CD4-positive, alpha-beta T cell treated with Interleukin-4 for 1 hour (primary cell): ENCODE results near the gene RAMAC.
"Not testable (repeated sequence)": the region's sequence is repeated elsewhere in the genome, so short reads cannot be mapped to it uniquely, and the experiment has no call there.

Experiments used
- DNase-seq, 2 donors: peaks; one replicate each; pipeline ENCODE4 v3.0.0-alpha.2; 2020 to 2022

The RAMAC gene

DNA sequence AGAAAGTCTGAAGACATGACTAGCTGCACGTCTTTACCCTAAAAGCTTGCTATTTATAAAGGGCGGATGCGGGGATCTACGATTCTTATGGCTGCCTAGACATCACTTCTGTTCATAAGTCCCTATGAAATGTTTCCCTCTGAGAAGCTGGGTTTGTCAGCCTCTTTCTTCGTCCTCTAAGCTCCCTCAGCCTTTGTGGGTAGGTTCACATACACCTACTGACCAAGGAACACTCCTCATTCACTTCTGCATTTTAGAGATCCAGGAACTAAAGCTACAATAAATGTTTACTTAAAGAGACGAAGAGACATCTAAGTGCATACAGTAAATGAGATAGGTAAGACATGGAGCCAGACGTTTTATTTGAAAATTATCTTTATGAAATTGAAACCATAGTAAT lies 16.7 kb upstream of the RAMAC start:
- no peak for DNase-seq

DNA sequence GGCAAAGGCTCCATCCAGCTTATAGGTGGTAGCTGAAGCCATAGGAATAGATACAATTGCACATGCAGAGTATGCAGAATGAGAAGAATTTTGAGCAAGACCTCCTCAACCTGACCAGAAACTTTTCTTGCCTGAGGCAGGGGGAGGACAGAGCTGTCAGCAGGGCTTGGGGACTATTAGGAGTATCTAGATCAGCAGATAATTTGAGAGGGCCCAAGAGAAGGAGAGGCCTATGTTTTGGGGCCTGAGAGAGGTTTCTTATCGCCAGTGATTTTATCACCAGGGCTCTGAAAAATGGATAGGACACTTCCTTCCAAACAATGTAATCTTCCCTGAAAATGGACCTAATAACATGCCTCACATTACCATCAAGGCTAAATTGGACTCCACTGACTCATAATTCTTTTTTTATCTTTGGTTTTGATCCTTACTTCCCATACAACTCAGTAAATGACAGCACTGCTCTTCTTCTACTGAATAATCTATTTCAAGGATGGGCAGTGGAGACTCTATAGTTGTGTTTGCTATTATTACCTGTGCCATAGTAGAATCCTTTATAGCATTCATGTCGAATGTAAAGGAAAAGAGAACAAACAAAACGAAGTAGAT lies 15.8 kb upstream of the RAMAC start:
- DNase-seq = no peak

DNA sequence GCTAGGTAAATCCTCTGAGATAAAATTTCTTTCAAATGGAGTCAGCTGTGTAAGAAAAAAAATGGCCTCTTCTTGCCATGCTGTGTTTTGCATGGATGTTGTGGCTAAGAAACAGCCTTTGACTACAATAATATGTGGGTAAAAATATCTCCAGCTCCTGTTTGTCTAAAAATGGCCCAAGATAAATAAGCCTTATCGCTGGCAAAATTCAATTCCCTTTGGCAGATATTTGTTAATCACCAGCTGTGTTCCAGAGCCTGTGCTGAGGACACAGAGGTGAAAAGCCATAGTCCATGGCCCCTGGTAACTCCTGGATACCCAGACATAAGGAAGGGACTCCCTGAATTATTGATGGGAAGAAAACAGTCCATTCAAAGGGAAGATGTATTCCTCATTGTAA lies 15.3 kb upstream of the RAMAC start:
- no peak for DNase-seq

DNA sequence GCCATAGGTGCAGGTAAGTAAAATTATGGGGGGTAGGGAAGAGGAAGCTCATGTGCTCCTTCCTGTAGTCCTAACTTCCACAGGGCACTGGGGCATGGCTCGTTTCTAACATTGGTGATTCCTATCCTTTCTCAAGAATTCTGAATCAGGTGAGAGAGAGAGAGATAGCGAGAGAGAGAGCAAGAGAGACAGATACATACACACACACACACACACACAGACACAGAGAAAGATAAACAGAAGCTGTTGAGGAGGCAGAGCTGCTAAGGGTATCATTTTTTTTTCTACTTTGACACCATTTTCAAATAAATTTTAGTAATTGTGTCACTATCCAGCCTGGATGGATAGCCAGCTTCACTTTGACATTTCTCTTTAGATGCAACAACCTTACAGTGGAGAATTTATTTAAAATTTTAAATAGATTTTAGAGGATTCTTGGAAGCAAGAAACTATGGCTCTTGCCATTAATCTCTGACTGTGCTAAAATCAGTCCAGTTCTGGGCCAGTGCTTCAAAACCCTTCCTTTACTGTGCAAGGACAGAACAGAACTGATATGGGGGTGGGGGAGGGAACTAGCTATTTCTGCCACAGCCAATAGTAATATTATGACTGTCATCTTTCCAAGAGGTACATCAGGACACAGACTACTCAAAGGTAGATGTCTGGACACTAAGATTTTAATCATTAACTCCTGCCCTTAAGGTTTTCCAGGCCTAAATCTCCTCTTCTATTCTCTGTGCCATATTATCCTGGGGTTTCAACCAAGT lies 14.6 kb upstream of the RAMAC start:
- no peak for DNase-seq

DNA sequence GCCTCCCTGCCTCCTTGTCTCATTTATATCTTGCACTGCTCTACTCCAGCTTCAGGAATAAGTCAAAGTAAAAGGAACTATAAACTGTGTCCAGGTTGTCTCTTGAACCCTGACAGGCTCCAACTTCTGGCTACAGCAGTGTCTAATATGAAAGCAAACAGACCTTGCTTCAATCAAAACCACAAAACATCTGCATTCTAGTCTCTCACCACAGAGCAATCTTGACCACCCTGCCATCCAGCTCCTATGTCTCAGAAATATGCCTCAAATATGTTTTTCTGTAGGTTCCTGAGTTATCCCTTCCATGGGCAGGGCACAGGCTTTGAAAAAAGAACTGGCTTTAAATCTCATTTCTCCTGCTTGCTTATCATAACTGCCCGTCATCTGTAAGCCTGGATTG lies 13.0 kb upstream of the RAMAC start:
- no peak for DNase-seq

DNA sequence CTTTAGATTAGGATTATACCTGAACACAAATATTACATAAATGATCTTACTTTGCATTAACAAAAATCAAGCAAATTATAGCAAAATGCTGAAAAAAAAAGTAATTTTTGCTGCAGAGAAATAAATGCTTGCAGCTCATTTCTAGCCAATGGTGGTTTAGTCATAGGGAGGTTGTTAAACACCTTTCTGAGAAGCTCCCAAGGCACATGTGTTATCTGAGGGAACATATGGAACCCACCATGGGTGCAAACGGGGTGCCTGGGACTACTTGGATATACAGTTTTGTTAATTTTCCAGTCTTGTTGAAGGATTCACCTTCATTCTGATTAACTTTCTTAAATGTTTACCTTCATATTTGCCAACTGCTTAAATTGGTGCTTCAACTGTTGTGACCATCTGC lies 8.9 kb upstream of the RAMAC start:
- no peak for DNase-seq

DNA sequence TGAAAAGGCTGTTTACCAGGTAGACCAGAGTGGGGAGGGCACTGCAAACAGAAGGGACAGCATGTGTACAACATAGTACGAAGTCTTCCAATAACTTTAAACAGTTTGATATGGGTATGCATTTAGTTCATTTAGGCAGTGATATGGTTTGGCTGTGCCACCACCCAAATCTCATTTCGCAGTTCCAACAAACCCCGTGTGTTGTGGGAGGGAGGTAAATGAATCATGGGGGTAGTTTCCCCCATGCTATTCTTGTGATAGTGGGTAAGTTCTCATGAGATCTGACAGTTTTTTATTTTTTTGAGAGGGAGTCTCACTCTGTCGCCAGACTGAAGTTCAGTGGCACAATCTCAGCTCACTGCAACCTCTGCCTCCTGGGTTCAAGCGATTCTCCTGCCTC lies 7.6 kb upstream of the RAMAC start:
- no peak for DNase-seq

DNA sequence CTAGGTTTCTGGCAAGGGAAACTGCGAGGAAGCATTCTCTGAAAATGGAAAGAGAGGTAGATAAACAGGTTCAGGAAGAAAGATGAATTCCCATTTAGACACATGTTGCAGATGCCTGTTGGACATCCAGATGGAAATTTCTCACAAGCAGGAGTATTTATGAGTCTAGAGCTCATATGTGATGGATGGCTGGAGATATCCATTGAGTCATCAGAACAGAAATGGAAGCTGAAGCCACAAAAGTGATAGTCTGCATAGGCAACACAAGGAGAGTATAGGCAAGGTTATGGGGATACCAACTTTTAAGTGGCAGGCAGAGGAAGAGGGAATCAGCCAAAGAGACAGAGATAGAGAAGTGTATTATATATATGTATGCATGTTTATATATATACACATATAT lies 6.3 kb upstream of the RAMAC start:
- DNase-seq = no peak

DNA sequence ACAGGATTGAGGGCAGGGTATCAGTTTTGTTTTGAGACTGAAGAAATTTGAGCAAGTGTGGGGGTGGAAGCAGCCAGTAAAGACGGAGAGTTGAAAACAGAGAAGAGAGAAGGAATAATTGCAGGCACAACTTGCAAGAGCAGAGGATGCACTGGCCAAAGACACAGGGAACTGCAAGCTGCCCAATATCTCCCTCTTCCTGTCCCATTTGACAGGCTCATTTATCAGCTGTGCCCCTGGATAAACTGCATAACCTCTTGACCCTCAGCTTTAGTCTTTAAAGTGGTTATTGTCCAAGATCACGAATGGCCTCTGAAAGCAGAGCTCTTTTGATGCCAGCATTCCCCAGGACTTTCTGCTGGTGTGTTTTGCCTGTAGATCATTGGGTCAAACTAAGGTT lies 5.0 kb upstream of the RAMAC start:
- DNase-seq = no peak

DNA sequence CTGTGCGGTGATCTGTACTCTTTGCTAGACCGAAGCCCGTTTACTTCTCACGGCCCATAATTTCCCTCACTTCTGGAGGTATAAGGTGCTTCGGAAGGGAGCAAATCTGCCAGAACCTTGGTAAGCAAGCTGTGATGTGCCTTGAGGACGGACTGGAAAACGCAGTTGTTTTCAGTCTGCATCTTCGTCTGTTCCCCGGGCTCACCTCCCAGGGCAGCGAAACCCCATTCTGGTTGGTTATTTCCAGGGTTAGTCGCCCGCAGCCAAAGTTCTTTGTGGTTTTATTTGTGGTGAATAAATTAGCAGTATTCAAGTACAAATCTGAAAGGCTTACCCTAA lies 401 bp downstream of the RAMAC start:
- DNase-seq = peak in 1 of 2 donors; percentile 14

DNA sequence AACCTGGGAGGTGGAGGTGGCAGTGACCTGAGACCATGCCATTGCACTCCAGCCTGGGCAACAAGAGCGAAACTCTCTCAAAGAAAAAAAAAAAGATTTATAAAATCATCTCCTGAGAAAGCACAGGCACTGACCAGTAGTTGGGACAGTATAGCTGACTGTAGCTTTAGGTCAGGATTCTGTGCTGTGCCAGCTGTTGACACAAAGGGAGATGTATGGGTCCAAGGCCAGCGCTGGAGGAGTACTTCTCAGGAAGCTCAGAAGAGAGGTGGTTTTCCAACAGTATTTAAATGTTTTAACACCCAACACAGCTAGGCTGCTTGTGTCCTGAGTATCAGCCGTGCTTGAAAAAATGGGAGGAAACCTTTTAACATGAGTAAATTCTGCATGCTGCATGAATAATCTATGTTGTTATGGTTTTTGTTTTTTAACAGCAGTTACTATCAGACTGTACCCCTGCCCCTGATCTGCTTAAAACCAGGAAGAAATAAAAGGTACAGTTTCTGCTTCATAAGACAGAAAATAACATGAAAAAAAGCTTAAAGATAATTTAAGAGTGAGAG lies 6.5 kb downstream of the RAMAC start:
- DNase-seq = no peak

DNA sequence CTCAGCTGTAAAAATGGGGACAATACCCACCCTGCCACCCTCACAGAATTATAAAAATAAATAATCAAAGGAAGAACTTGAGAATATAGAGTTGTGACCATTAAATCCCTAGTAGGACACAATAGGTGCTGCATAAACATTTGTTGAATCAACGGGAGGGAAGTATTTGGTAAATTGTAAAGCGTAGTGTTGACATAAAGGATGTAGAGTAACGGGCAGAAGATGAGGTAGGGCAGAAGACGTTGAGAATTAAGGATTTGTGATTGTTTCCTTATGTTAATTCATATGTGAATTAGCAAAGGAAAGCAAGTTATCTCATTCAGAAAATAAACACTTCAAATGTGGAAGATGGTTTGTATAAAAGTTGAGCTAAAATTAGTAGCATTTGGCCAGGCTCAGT lies 7.1 kb downstream of the RAMAC start:
- DNase-seq = no peak

DNA sequence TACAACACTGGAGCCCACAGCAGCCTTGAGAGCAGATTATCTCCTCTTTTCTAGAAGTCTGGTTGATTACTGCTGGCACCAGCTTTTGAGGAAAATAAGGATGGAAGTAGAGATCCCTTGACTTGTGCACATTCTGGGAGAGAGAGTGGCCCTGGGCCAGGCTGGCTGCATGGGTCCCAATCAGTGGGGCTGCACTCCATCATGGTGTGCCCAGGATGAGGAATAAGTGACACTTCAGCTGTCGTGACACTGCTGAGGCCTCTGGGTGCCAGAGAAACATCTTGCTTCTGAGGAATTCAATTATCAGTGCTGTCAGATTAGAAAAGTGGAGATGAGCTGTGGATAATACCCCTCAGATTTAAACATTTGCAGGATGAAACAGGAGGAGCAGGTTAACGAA lies 9.1 kb downstream of the RAMAC start:
- no peak for DNase-seq

DNA sequence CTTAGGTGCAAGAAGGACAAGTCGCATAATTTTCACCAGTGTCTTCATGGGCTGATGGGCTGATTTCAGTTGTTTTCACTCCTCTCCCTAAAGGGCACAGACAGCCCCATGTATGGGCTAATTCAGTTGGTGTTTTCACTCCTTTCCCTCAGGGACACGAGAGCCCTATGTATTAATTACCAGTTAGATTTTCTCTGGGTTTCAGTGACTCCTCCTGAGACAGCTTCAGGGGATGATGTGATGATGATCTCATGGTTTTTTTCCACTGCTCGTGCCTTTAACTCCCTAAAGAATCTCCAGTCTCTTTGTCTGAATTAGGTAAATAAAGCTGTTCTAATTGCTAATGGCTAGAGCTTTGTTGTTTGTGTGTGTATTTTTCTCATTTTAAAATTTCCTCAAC lies 9.9 kb downstream of the RAMAC start:
- DNase-seq = no peak

DNA sequence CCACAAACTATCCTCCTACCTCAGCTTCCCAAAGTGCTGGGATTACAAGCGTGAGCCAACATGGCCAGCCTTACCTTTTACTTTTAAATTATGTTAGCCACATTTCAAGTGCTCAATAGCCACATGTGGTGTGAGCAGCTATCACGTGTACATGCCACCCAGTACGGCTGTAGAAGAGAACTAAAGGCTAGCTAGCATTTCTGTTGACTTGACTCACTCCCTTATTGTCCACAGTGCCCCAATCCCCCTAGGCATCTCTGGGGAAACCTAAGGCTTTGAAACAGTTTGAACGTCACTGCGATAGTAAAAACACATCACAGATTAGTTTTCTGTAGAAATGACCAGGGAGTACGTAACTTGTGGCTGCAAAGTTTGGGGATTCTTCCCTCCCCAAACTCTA lies 13.4 kb downstream of the RAMAC start:
- DNase-seq = no peak

DNA sequence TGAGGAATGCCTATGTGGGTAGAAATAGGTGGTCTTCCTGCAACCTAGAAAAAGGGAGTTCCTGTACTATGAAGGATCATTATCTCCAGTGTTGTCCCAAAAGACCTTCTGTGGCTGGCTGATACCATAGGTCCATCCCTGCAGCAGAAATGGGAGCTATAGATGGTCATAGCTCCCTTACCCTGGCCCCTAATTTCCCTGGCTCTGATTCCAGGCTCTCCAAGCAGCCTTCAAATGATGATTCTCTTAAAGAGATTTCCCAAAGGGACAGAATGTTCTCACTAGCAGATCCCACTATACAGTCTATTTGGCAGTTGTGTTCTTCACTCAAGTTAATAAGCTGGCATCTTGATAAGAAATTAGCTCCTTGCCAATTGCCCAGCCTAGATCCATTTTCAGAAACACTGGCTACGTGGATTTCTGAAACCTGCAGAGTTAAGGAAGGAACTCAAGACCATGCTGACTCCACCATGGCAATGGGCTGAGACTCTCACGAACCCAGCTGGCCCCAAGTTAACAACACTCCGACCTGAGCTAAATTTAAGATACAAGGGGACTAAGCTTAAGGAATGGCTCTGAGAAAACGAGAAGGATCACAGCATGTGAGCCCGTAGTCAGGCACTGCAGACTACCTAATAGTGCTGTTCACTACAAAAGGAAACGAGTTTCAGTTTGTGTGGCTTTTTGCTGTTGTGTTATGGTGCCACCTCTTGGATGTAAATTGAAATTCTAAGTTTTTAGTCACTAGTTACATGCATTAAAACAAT lies 14.1 kb downstream of the RAMAC start:
- peak; percentile 20 to 67 for DNase-seq

DNA sequence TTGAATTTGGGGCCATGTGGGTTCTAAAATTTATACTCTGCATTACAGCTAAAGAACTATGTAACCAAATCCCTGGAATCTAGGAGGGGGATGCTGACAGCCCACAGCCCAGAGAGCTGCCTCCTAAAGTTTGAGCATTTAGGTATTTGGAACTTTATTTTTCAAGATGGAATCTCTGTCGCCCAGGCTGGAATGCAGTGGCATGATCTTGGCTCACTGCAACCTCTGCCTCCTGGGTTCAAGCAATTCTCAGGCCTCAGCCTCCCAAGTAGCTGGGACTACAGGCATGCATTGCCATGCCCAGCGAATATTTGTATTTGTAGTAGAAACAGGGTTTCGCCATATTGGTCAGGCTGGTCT lies 14.6 kb downstream of the RAMAC start:
- DNase-seq = not testable (repeated sequence)

DNA sequence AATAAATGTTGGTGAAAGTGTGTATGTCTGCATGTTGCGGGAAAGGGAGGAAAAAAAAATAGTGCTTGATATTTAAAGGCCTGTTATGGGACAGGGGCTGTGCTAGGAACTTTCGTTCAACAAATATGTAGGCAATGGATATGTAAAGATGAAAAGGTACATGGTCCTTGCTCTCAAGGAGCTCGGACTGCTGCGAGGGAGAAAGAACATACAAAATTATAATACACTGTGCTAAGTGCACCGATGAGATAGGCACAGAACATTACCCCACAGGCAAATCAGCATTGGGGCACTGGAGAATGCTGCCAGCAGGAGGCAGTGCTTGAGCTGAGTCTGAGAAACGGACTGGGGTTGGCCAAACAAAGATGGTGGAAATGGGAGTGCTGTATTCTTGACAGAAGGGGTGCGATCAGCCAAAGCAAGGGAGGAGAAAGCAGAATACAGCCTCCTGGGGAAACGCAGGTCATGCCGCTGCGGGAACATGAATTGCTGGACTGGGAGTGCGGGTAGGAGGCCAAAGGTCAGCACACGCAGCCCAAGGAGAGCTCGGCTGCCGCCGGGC lies 24.8 kb downstream of the RAMAC start:
- peak; percentile 80 to 83 for DNase-seq

DNA sequence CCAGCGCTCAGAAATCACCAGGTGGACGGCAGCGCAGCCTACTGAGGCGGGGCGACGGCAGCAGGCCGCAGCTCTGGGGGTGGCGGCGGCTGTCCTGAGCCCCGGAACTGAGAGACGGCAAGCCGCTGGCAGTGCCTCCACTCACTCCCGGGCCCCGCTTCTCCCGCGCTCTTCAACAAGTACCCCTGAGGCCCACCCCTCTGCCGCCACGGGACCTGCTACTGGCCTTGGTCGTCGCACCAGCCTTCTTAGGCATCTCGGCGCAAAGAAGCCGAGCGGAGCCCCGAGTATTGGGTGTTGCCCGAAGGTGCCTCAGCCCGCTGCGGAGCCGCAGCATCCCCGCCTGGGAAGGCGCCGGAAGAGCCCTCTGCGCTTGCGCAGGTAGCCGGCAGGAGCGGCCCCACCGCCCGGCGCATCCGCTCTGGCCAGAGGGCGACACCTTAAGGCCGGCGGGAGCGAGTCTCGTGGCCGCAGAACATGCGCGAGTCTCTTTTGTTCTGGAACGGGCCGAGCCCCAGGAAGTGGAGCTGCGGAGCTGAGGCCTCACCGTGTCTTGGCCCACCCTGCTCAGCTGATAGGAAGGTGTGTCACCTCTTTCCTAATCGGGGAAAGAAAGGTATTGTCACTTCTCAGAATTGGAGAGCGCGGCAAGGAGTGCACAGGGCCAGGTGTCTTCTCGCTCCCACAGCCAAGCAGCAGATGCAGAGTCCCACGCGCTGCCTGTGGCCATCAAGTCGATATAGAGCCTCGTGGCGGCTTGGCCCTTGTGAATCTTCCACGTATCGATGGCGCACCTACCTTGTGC lies 25.5 kb downstream of the RAMAC start, which contains the start of gene C15orf40:
C15orf40 (minus strand) TSS at position 369 of the 805 bp plus-strand sequence; CDS start at position 337, 32 bp downstream.
- peak; percentile 89 for DNase-seq

DNA sequence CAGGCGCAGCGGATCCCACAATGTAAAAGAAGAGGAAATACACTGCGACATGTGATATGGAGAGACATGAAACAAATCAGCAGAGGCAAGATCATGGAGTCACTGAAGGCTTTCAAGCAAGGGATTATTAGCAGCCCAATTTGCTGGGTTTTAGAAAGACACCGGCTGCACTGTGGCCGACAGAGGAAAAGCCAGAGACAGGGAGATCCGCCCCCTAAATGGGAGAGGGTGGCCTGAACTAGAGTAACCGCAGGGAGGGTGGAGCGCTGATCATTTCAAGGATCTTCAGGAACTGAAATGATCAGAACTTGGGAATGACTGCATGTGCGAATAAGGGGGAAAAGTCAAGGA lies 26.0 kb downstream of the RAMAC start:
- no peak for DNase-seq

DNA sequence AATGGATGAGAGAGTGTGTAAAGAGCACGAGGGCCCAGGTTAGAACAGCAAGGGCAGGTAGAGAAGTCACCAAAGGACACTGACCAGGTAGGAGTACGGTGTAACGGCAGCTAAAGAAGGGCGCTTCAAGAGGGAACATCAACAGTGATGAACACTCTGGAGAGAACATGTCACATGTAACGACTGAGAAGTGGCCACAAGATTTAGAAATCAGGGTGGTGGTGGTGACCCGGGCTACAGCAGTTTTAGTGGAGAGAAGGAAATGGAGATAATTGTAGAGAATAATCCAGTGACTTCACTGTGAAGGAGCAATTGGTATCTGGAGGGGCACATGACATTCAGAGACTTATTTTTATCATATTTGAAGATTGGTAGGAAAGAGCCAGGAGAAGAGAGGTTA lies 26.6 kb downstream of the RAMAC start:
- no peak for DNase-seq

DNA sequence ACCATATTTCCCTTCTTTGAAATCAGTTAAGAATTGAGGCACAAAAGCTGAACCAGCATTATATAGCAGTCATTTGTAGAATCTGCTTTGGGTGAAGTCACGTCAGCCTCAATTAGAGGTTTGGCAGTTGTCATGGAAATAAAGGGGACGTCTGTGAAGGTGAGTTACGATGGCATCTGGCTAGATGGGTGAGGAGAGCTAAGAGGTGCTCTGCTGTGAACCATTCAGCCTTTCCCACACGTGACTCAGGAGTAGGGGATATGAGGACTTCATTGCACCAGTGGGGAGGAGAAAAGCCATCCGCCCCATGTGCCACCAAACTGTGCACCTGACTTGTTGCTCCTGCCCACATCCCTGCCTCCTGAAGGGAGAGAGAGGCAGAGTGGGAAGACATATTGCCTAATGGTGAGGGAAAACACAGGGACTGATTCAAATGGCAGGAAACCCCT lies 28.2 kb downstream of the RAMAC start:
- DNase-seq = no peak

DNA sequence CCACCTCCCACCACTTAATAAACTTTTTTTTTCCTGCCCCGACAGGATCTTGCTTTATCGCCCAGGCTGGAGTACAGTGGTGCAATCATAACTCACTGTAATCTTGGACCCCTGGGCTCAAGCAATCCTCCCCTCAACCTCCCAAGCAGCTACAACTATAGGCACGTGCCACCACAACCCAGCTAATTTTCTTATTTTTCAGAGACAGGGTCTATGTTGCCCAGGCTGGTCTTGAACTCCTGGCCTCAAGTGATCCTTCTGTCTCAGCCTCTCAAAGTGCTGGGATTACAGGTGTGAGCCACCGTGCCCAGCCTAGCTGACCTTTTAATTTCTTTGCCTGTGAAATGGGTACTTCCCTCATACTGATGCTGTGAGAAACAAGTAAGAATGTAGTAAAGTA lies 29.4 kb downstream of the RAMAC start:
- no peak for DNase-seq
